ENCODE results near the gene TTLL6. TPM values are rescaled to one million over a fixed set of nuclear protein-coding genes. Genes with fewer than 3 reads are reported as not detected.
A peak's percentile ranks its signal among the peaks of the same experiment; 100 is the strongest.

TTLL6 gene
- total RNA-seq, 1 experiment from 2014 or later = 2.4 TPM

DNA sequence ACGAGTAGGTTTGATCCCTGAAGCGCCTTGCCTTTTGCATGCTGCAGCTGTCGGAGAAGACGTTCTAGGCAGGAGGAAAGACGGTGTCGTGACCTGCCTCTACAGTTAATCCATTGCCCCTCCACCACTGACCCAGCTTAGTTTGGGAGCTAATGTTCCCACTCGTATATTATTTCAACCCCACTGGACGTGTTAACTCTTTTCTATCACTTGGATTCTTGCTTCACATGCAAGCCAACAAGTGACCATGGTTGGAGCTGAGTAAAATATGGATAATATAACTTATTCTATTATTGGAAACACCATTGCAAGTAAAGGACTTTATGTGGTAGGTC is 14.5 kb upstream of the TTLL6 start:
- Mint-ChIP-seq H3K27ac (0 out of 7 replicates have a peak overlapping the region, but pooled peaks of 1 of the 3 experiments have one; percentile 41), H3K27me3 (ENCODE audit: low read depth) (no peaks in the 10 kb centered on the region)
- H2BK5ac ChIP-seq (ENCODE audit: insufficient read length, low read length) = no peak overlapping the region

More for the DNA sequence above, 14.5 kb upstream of the TTLL6 start:
- no peak overlapping the region for H2AFZ ChIP-seq (ENCODE audit: low read length)
- H2BK20ac ChIP-seq (ENCODE audit: low read depth, low read length, poor library complexity, severe bottlenecking) = no peak overlapping the region
- H3K23ac ChIP-seq (ENCODE audit: insufficient read length, low read depth, low read length) = no peak overlapping the region
- Mint-ChIP-seq H3K9me3 (no peaks in the 10 kb centered on the region), H3K4me3 (peak overlapping the region; percentile 93 to 98), H3K4me1 (peaks cover 3 to 4% of the 10 kb centered on the region in 2 experiments; a peak in 3 of 4 replicates), H3K36me3 (ENCODE audit: insufficient read depth in 1 of 3, low read depth in 3 of 3) (no peaks in the 10 kb centered on the region)
- no peak for DNase-seq
- H4K20me1 ChIP-seq (ENCODE audit: control insufficient read depth, insufficient read depth, insufficient read length) = no peaks in the 10 kb centered on the region
- no CpG with 5 or more reads among the region's 8 CpGs for WGBS (ENCODE audit: extremely low coverage, insufficient read length, low lambda C conversion rate)
- peaks cover 4% of the 10 kb centered on the region for H3K23me2 ChIP-seq (ENCODE audit: insufficient read length, low read depth, low read length, poor library complexity, severe bottlenecking)
- no peaks in the 10 kb centered on the region; the same call in 1 of the 2 replicates for H3K4me1 ChIP-seq (ENCODE audit: insufficient read depth, low read length)
- H3K14ac ChIP-seq (ENCODE audit: insufficient read depth, low read length) = no peak overlapping the region
- no peaks in the 10 kb centered on the region for H3K79me2 ChIP-seq (ENCODE audit: insufficient read depth, low read length)
- no peak overlapping the region for H3K4ac ChIP-seq (ENCODE audit: low read depth, low read length)
- no peak overlapping the region for H4K8ac ChIP-seq (replicated peaks; ENCODE audit: insufficient read length, low read depth, low read length)
- no peak overlapping the region for H4K5ac ChIP-seq (ENCODE audit: insufficient read length, low read depth, low read length)
- no peak overlapping the region for H2BK15ac ChIP-seq (ENCODE audit: low read depth, low read length)
- H3K79me1 ChIP-seq (ENCODE audit: insufficient read depth, low read depth, low read length, poor library complexity, severe bottlenecking) = no peaks in the 10 kb centered on the region
- H3K9me3 ChIP-seq (ENCODE audit: control insufficient read depth, low read depth, low read length) = no peaks in the 10 kb centered on the region
- no peak overlapping the region for H2BK120ac ChIP-seq (ENCODE audit: low read depth, low read length, poor library complexity, severe bottlenecking)
- H3K18ac ChIP-seq (ENCODE audit: insufficient read length, low read depth, low read length) = no peak overlapping the region
- H3K27ac ChIP-seq (ENCODE audit: insufficient read length, low read depth, low read length) = no peak overlapping the region
- TF ChIP-seq, protein P1, sequence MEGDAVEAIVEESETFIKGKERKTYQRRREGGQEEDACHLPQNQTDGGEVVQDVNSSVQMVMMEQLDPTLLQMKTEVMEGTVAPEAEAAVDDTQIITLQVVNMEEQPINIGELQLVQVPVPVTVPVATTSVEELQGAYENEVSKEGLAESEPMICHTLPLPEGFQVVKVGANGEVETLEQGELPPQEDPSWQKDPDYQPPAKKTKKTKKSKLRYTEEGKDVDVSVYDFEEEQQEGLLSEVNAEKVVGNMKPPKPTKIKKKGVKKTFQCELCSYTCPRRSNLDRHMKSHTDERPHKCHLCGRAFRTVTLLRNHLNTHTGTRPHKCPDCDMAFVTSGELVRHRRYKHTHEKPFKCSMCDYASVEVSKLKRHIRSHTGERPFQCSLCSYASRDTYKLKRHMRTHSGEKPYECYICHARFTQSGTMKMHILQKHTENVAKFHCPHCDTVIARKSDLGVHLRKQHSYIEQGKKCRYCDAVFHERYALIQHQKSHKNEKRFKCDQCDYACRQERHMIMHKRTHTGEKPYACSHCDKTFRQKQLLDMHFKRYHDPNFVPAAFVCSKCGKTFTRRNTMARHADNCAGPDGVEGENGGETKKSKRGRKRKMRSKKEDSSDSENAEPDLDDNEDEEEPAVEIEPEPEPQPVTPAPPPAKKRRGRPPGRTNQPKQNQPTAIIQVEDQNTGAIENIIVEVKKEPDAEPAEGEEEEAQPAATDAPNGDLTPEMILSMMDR (conservative IDR thresholded peaks at IDR 0.05) = no peak
- peak overlapping the region; percentile 4 for H3K9ac ChIP-seq (ENCODE audit: extremely low read depth, insufficient read length, low read length)
- H3T11ph ChIP-seq (ENCODE audit: low read length) = no peak overlapping the region
- H4K91ac ChIP-seq (ENCODE audit: insufficient read length, low read depth, low read length) = no peak overlapping the region
- H3K56ac ChIP-seq (ENCODE audit: insufficient read length, low read depth, low read length) = no peak overlapping the region
- H3K4me2 ChIP-seq (ENCODE audit: insufficient read depth, insufficient read length, low read length) = peak overlapping the region; percentile 85
- H3K27me3 ChIP-seq (ENCODE audit: insufficient read depth, low read length) = no peaks in the 10 kb centered on the region
- H2AK5ac ChIP-seq (ENCODE audit: insufficient read length, low read length) = no peak overlapping the region
- no peak overlapping the region for H2BK12ac ChIP-seq (ENCODE audit: insufficient read length, low read depth, low read length)

All from H9 (cell line).